ENCODE measurements around the gene ADGRG4.

The ADGRG4 gene

GRCh38 chrX:136295380-136295779 is 5.4 kb upstream of the ADGRG4 start:
- DNase-seq (ENCODE audit: low spot score): no peak

- no peak for DNase-seq (ENCODE audit: low spot score)
These were observed 2.3 kb downstream of the ADGRG4 start for GRCh38 chrX:136303041-136303440.

GRCh38 chrX:136304493-136304892 is 3.7 kb downstream of the ADGRG4 start:
- DNase-seq (ENCODE audit: low spot score): no peak

DNA sequence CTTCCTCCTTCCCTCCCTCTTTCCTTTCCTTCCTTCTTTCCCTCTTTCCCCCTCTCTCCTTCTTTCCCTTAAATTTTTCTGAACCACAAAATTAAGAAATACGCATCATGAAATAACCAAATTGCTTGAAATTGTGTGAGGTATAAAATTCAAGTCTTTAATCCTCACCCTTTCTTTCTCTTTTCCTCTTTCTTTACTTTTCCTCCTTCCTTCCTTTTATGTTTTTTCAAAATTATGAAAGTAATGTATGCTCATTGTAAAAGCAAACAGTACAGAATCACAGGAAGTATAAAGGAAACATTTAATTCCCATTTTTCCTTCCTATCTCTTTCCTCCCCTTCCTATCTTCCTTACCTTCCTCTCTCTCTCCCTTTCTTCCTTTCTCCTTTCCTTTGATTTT is 5.4 kb downstream of the ADGRG4 start:
- DNase-seq (ENCODE audit: low spot score): no peak

DNA sequence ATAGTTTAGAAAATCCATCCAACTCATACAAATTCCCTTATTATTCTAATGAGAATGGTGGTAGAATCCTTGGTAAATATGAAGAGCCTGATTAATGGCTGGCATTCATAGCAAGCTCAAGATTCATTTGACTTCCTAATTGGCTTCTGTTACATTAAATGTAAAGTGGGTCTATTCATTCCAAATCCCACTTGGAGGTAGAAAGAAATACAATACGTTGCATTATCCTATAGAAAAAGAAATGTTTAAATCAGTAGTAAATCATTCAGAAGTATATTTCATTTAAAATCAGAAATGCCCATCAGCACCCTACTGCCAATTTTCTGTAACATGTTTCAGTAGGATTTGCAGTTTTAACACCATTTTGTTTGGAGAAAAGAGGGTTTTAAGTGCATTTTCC is 6.7 kb downstream of the ADGRG4 start:
- DNase-seq (ENCODE audit: low spot score): no peak

DNA sequence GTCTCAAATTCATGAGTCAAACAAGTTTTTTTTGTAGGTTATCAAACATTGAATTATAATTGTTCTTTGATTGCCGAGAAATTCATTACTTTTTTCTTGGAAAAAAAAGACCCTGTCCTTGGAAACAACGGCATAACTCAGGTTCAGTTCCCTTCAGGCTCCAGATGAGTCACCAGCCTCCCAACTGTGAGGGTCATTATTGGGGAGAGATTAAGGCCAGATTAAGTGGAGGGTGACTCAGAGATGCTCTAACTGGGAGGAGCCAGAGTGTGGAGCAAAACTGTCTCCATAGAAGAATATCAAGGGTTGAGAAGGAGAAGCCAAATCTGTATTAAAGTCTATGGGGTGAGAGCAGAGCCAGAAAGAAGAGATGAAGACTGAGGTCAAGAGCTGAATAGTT is 9.6 kb downstream of the ADGRG4 start:
- DNase-seq (ENCODE audit: low spot score): no peak

DNA sequence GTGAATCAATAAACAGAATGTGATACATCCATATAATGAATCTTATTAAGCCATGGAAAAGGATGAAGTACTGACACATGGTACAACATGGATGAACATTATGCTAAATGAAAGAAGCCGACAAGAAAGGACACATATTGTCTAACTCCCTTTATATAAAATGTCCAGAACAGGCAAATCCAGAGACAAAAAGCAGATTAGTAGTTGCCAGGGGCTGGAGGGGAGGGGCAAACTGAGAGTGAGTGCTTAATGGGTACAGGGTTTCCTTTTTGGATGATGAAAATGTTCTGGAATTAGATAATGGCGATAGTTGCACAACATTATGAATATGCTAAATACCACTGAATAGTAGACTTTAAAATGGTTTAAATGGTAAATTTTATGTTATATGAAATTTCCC is 17.4 kb downstream of the ADGRG4 start:
- no peak for DNase-seq (ENCODE audit: low spot score)

GRCh38 chrX:136318895-136319597 is 18.3 kb downstream of the ADGRG4 start:
- no peak for DNase-seq (ENCODE audit: low spot score)

DNA sequence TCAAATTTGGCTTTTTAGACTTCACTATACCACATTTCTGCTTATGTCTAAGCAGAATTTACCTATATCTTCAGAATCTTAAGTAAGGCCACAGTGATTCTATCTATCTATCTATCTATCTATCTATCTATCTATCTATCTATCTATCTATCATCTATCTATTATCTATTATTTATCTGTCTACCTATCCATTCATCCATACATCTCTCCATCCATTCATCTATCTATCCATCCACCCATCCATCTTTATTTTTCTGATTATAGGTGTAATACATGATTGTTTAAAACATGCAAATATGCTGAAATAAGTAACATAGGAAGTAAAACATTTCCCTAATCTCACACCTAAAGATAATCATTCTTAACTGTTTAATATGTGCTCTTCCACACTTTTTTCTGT is 18.8 kb downstream of the ADGRG4 start:
- no peak for DNase-seq (ENCODE audit: low spot score)

DNA sequence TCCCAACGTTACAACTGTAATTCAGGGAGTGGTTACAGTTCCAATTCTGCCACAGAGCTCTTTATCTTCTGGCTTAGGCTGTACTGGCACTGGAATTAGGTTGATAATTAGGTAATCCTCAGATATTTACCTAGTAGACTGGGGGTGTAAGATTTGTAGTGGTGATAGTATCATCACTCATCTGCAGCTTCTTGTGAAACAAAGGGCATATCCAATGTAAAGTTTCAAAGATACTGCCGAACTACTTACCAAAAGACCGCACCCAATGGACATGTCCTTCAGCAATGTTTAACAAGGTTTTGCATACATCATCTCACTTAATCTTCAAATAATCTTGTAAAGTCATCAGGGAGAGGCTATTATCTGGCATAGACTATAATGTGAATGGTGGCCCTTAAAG is 20.8 kb downstream of the ADGRG4 start:
- no peak for DNase-seq (ENCODE audit: low spot score)

DNA sequence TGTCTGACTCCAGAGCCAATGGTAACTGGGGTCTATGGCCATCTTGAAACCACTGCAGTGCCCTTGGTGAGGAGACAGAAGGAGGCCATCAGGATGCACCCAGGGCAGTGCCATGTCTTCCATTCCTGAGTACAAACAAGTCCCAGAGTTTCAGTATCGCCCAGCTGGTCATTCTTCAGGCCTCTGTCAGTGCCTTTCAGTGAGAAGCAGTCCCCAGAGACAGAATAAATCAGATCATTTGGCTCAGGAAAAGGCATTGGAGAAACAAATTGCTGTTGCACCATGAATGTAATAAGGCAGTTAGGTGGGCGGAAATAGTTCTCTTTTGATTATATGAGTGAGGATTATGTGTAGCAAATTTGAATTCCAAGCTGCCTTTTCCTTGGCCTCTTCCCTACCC is 21.3 kb downstream of the ADGRG4 start:
- no peak for DNase-seq (ENCODE audit: low spot score)

GRCh38 chrX:136325377-136325776 is 24.6 kb downstream of the ADGRG4 start:
- no peak for DNase-seq (ENCODE audit: low spot score)

- DNase-seq (ENCODE audit: low spot score): no peak
These were observed 28.2 kb downstream of the ADGRG4 start for GRCh38 chrX:136328933-136329332.

DNA sequence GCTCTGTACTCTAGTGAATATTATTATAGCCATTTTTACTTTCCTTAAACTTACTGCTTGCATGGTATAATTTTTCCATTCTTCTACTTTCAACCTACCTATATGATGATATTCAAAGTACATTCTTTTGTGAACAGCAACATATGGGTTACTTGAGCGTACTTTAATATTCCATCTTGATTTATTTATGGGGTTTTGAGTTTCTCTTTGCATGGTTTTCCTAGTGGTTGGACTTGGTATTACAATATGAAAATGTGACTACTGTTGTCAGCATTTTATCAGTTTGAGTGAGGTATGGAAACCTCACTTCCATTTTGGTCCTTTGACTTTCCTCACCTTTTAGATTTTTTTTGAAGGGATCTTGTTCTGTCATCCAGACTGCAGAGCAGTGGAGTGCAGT is 35.9 kb downstream of the ADGRG4 start:
- no peak for DNase-seq (ENCODE audit: low spot score)

- DNase-seq (ENCODE audit: low spot score): no peak
These were observed 38.9 kb downstream of the ADGRG4 start for GRCh38 chrX:136339702-136340101.

DNA sequence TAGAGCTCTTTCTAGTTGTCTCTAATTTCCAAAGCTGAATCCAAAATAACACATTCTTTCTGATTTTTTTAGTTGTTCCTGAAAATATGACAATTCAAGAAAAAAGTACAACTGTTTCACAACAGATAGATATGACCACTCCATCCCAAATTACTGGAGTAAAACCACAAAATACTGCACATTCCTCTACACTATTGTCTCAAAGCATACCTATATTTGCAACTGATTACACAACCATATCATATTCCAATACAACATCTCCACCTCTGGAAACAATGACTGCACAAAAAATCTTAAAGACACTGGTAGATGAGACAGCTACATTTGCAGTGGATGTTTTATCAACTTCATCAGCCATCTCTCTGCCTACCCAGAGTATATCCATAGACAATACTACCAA is 43.6 kb downstream of the ADGRG4 start:
- DNase-seq (ENCODE audit: low spot score): no peak

DNA sequence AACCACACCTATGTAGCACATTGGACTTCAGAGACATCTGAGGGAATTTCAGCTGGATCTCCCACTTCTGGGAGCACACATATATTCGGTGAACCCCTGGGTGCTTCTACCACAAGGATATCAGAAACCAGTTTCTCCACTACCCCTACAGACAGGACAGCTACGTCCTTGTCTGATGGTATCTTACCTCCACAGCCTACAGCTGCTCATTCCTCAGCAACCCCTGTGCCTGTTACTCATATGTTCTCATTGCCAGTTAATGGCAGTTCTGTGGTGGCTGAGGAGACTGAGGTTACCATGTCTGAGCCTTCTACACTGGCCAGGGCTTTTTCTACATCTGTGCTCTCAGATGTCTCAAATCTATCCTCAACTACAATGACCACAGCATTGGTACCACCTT is 45.7 kb downstream of the ADGRG4 start:
- no peak for DNase-seq (ENCODE audit: low spot score)

DNA sequence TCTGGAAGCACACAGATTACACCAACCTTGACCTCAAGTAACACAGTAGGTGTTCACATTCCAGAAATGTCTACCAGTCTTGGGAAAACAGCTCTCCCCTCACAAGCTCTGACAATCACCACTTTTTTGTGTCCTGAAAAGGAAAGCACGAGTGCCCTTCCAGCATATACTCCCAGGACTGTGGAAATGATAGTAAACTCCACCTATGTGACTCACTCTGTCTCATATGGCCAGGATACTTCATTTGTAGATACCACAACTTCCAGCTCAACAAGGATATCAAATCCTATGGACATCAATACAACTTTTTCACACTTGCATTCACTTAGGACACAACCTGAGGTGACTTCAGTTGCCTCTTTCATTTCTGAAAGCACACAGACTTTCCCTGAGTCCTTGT is 46.9 kb downstream of the ADGRG4 start:
- no peak for DNase-seq (ENCODE audit: low spot score)

GRCh38 chrX:136353526-136354093 is 52.8 kb downstream of the ADGRG4 start:
- DNase-seq (ENCODE audit: low spot score): no peak

DNA sequence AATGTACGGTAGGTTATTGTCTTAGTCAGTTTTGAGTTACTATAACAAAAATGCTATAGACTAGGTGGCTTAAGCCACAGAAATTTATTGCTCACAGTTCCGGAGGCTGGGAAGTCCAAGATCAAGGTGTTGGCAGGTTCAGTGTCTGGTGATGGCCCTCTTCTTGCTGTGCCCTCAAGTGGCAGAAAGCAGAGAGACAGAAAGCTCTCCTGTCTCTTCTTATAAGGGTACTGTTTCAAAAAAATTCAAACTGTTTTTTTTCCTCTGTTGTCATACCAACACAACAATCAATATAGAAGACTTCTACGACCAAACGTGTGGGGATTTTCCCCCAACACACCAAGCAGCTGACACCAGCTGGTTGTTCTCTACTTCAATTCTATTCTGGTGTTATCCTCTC is 53.4 kb downstream of the ADGRG4 start:
- no peak for DNase-seq (ENCODE audit: low spot score)

- no peak for DNase-seq (ENCODE audit: low spot score)
These were observed 68.6 kb downstream of the ADGRG4 start for GRCh38 chrX:136369377-136369776.

DNA sequence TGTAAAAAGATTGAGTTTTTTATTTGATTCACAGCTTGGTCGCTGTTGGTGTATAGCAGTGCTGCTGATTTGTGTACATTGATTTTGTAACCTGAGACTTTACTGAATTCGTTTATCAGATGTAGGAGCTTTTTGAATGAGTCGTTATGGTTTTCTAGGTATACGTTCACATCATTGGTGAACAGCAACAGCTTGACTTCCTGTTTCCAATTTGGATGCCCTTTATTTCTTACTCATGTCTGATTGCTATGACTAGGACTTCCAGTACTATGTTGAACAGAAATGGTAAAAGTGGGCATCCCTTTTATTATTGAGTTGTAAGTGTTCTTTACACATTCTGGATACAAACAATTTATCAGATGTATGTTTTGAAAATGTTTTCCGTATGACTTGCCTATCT is 76.0 kb downstream of the ADGRG4 start:
- no peak for DNase-seq (ENCODE audit: low spot score)

DNA sequence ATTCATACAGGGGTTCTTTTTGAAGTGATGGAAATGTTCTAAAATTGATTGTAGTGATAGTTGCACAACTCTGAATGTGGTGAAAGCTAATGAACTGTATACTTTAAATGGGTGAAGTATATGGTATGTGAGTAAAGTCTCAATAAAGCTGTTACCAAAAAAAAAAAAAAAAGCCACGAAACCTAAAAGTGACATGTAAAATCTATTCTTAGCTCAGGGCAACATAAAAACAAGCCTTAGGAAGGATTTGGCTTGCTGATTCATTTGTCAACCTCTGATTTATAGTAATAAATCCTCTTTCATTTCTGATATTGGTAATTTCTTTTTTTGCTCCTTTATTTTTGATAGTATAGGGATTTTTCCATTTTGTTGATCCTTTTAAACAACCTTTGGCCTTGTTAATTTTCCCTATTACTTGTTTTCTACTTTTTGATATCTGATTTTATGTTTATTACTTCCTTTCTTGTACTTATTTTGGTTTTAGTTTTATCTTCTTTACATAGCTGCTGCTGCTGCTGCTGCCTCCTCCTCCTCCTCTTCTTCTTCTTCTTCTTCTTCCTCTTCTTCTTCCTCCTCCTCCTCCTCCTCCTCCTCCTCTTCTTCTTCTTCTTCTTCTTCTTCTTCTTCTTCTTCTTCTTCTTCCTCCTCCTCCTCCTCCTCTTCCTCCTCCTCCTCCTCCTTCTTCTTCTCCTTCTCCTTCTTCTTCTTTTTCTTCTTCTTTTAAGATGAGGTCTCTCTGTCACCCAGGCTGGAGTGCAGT is 79.4 kb downstream of the ADGRG4 start:
- no peak for DNase-seq (ENCODE audit: low spot score)

DNA sequence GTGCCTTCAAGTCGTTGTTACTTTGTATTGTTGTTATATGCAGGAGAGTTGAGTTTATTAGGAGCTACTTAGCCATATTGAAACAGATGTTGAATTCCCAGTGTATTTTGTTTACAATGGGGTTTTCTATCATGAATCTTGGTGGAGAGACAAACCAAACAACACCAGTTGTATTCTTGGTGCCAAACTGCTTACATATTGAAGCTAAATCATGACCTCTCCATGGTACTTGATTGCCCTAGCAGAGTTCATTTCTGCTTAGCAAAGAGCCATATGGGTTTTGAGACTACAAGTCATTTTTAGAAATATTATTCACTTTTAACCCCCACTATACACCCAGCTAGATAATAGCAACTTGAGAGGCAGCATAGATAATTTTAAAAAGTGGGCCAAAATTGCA is 85.4 kb downstream of the ADGRG4 start:
- no peak for DNase-seq (ENCODE audit: low spot score)

Data from globus pallidus (tissue), 1 donor.